CD4-positive, alpha-beta memory T cell (primary cell): Measurements from ENCODE around the gene PTPRU. TPM values are rescaled to one million over a fixed set of nuclear protein-coding genes. Genes with fewer than 3 reads are reported as not detected.

Source experiments
- CTCF ChIA-PET: fragments of 350-600 bp; sonication (Branson Sonifier 250); formaldehyde crosslinking; loops from one replicate; lab custom pipeline; 2021; ENCODE audit warnings: inconsistent platforms; ENCODE audit not compliant: partially characterized antibody; lab: Charles Lee
- POLR2A ChIA-PET: fragments of 350-600 bp; sonication (Branson Sonifier 250); formaldehyde crosslinking; loops from one replicate; lab custom pipeline; 2021; ENCODE audit not compliant: partially characterized antibody; lab: Charles Lee
- DNase-seq, 5 donors: peaks; one replicate each; pipeline versions ENCODE4 v3.0.0 to v3.0.0-alpha.2; 2020 to 2022; ENCODE audit warnings: mixed read lengths in 1 of 5
- H3K27ac ChIP-seq: one replicate; pipeline ENCODE4 v1.7.0; 2013; ENCODE audit warnings: low read depth, low read length
- H3K27me3 ChIP-seq: 2 replicates; pipeline ENCODE4 v1.7.0; 2013; ENCODE audit warnings: mild to moderate bottlenecking, low read length, moderate library complexity; ENCODE audit not compliant: insufficient read depth
- H3K36me3 ChIP-seq: 2 replicates; pipeline ENCODE4 v1.7.0; 2013; ENCODE audit warnings: mild to moderate bottlenecking, low read length, moderate library complexity; ENCODE audit not compliant: insufficient read depth
- H3K4me1 ChIP-seq: 2 replicates; pipeline ENCODE4 v1.7.0; 2013; ENCODE audit warnings: mild to moderate bottlenecking, low read length, moderate library complexity; ENCODE audit not compliant: insufficient read depth
- H3K4me3 ChIP-seq, 2 donors: one replicate each; pipeline ENCODE4 v1.7.0; 2013; ENCODE audit warnings: low read length in 2 of 2, mild to moderate bottlenecking in 1 of 2
- H3K9me3 ChIP-seq, 2 donors: one replicate each; pipeline ENCODE4 v1.7.0; 2013; ENCODE audit warnings: low read length in 2 of 2, control low read depth in 1 of 2; ENCODE audit not compliant: control insufficient read depth in 1 of 2
- H3K27ac Mint-ChIP-seq, 7 donors: one replicate each; pipeline ENCODE4 v1.8.0; 2020 to 2021; ENCODE audit warnings: mixed read lengths in 7 of 7, mild to moderate bottlenecking in 6 of 7, inconsistent platforms in 3 of 7, moderate library complexity in 3 of 7
- H3K27me3 Mint-ChIP-seq, 2 donors: one replicate each; pipeline ENCODE4 v1.8.0; 2020 to 2021; ENCODE audit warnings: mixed read lengths in 2 of 2
- H3K36me3 Mint-ChIP-seq, 2 donors: one replicate each; pipeline ENCODE4 v1.8.0; 2020 to 2021; ENCODE audit warnings: mixed read lengths in 2 of 2, inconsistent platforms in 1 of 2, mild to moderate bottlenecking in 1 of 2
- H3K4me1 Mint-ChIP-seq, 4 donors: one replicate each; pipeline ENCODE4 v1.8.0; 2020 to 2021; ENCODE audit warnings: mixed read lengths in 4 of 4, mild to moderate bottlenecking in 1 of 4
- H3K4me3 Mint-ChIP-seq, 8 donors: one replicate each; pipeline ENCODE4 v1.8.0; 2020 to 2021; ENCODE audit warnings: mixed read lengths in 8 of 8, mild to moderate bottlenecking in 7 of 8, moderate library complexity in 6 of 8, inconsistent platforms in 3 of 8
- H3K9me3 Mint-ChIP-seq, 8 donors: one replicate each; pipeline ENCODE4 v1.8.0; 2020 to 2021; ENCODE audit warnings: mixed read lengths in 8 of 8, mild to moderate bottlenecking in 5 of 8, inconsistent platforms in 3 of 8, moderate library complexity in 1 of 8
- intact Hi-C: fragments of 100-400 bp; cut with micrococcal nuclease; formaldehyde crosslinking; loops from one replicate; pipeline ENCODE4 v1.15.1; 2023
- polyA plus RNA-seq, 2 donors: library from polyadenylated mRNA; unstranded; fragments of 300-500 nt; fragmentation: Illumina TruSeq; gene quantifications; one replicate each; pipeline ENCODE4 v1.2.3, GENCODE V29; 2021
- total RNA-seq, 2 experiments: library from RNA; stranded (reverse); gene quantifications; one replicate each; pipeline ENCODE4 v1.2.3, GENCODE V29; 2021

PTPRU gene
- total and polyA plus RNA-seq, 4 experiments from 2014 or later = 0.38 TPM; not detected in 3

- H3K36me3 Mint-ChIP-seq = no peaks in the 10 kb centered on the region
- Histone ChIP-seq H3K9me3 (no peaks in the 10 kb centered on the region), H3K27me3 (no peaks in the 10 kb centered on the region), H3K4me3 (no peak overlapping the region), H3K36me3 (no peaks in the 10 kb centered on the region), H3K4me1 (no peaks in the 10 kb centered on the region), H3K27ac (no peak overlapping the region)
- no peak for DNase-seq
- H3K27ac Mint-ChIP-seq = no peak overlapping the region
- H3K4me1 Mint-ChIP-seq = no peaks in the 10 kb centered on the region
- peak overlapping the region in 1 of 8 donors; percentile 12 for H3K4me3 Mint-ChIP-seq
- peaks cover 7 to 11% of the 10 kb centered on the region in 2 donors for H3K27me3 Mint-ChIP-seq
- CTCF ChIA-PET = no interaction called here
- intact Hi-C loops = no loop called here
- H3K9me3 Mint-ChIP-seq = no peaks in the 10 kb centered on the region
- POLR2A ChIA-PET = interaction anchor here (0.6 kb wide), 1 partner anchor 996 kb away, joined by 4 read pairs; no protein-coding TSS in a partner anchor
These were observed 67.1 kb downstream of the PTPRU start for GRCh38 chr1:29303201-29304024.

GRCh38 chr1:29304025-29304684, 67.8 kb downstream of the PTPRU start:
- intact Hi-C loops = no loop called here
- ChIA-PET CTCF (no interaction called here), POLR2A (interaction anchor here (0.6 kb wide), 1 partner anchor 997 kb away, joined by 4 read pairs; no protein-coding TSS in a partner anchor)
- Mint-ChIP-seq H3K36me3 (no peaks in the 10 kb centered on the region), H3K9me3 (no peaks in the 10 kb centered on the region), H3K4me3 (no peak overlapping the region), H3K27me3 (peaks cover 7% of the 10 kb centered on the region in 2 donors), H3K4me1 (no peaks in the 10 kb centered on the region), H3K27ac (no peak overlapping the region)
- H3K36me3 ChIP-seq = no peaks in the 10 kb centered on the region
- H3K4me3 ChIP-seq = no peak overlapping the region
- H3K27ac ChIP-seq = no peak overlapping the region
- H3K27me3 ChIP-seq = no peaks in the 10 kb centered on the region
- no peaks in the 10 kb centered on the region for H3K4me1 ChIP-seq
- H3K9me3 ChIP-seq = no peaks in the 10 kb centered on the region
- DNase-seq = no peak

GRCh38 chr1:29305943-29306342, 69.6 kb downstream of the PTPRU start:
- CTCF ChIA-PET = no interaction called here
- no peaks in the 10 kb centered on the region for H3K9me3 ChIP-seq
- no peak for DNase-seq
- Mint-ChIP-seq H3K9me3 (no peaks in the 10 kb centered on the region), H3K4me1 (no peaks in the 10 kb centered on the region), H3K4me3 (no peak overlapping the region), H3K27ac (no peak overlapping the region), H3K27me3 (peaks cover 4 to 7% of the 10 kb centered on the region in 2 donors), H3K36me3 (no peaks in the 10 kb centered on the region)
- H3K27me3 ChIP-seq = no peaks in the 10 kb centered on the region
- POLR2A ChIA-PET = no interaction called here
- H3K4me3 ChIP-seq = no peak overlapping the region
- no peaks in the 10 kb centered on the region for H3K36me3 ChIP-seq
- no peak overlapping the region for H3K27ac ChIP-seq
- intact Hi-C loops = no loop called here
- no peaks in the 10 kb centered on the region for H3K4me1 ChIP-seq

GRCh38 chr1:29306471-29307140, 70.3 kb downstream of the PTPRU start:
- ChIA-PET CTCF (no interaction called here), POLR2A (no interaction called here)
- no peaks in the 10 kb centered on the region for H3K9me3 ChIP-seq
- H3K27ac Mint-ChIP-seq = no peak overlapping the region
- no peak overlapping the region for H3K27ac ChIP-seq
- no peaks in the 10 kb centered on the region for H3K4me1 Mint-ChIP-seq
- no peaks in the 10 kb centered on the region for H3K27me3 ChIP-seq
- H3K27me3 Mint-ChIP-seq = peaks cover 4 to 7% of the 10 kb centered on the region in 2 donors
- DNase-seq = no peak
- no peaks in the 10 kb centered on the region for H3K36me3 ChIP-seq
- peak overlapping the region in 1 of 8 donors; percentile 41 for H3K4me3 Mint-ChIP-seq
- H3K4me1 ChIP-seq = no peaks in the 10 kb centered on the region
- intact Hi-C loops = no loop called here
- H3K4me3 ChIP-seq = no peak overlapping the region
- H3K36me3 Mint-ChIP-seq = no peaks in the 10 kb centered on the region
- H3K9me3 Mint-ChIP-seq = no peaks in the 10 kb centered on the region

- no peak overlapping the region for H3K27ac Mint-ChIP-seq
- H3K9me3 ChIP-seq = no peaks in the 10 kb centered on the region
- H3K27me3 Mint-ChIP-seq = peaks cover 4% of the 10 kb centered on the region in 2 donors
- no peaks in the 10 kb centered on the region for H3K9me3 Mint-ChIP-seq
- H3K4me3 Mint-ChIP-seq = no peak overlapping the region
- no peak overlapping the region for H3K27ac ChIP-seq
- no peaks in the 10 kb centered on the region for H3K27me3 ChIP-seq
- no peak for DNase-seq
- intact Hi-C loops = no loop called here
- no peaks in the 10 kb centered on the region for H3K4me1 Mint-ChIP-seq
- ChIA-PET CTCF (no interaction called here), POLR2A (no interaction called here)
- no peaks in the 10 kb centered on the region for H3K36me3 ChIP-seq
- H3K4me1 ChIP-seq = no peaks in the 10 kb centered on the region
- H3K36me3 Mint-ChIP-seq = no peaks in the 10 kb centered on the region
- no peak overlapping the region for H3K4me3 ChIP-seq
These were observed 72.8 kb downstream of the PTPRU start for GRCh38 chr1:29309075-29309474.

GRCh38 chr1:29309621-29310020, 73.3 kb downstream of the PTPRU start:
- Histone ChIP-seq H3K4me3 (no peak overlapping the region), H3K4me1 (no peaks in the 10 kb centered on the region), H3K27ac (no peak overlapping the region), H3K27me3 (no peaks in the 10 kb centered on the region), H3K36me3 (no peaks in the 10 kb centered on the region), H3K9me3 (no peaks in the 10 kb centered on the region)
- Mint-ChIP-seq H3K27me3 (peaks cover 0 to 4% of the 10 kb centered on the region in 2 donors), H3K36me3 (no peaks in the 10 kb centered on the region), H3K27ac (no peak overlapping the region), H3K4me1 (no peaks in the 10 kb centered on the region), H3K9me3 (no peaks in the 10 kb centered on the region), H3K4me3 (no peak overlapping the region)
- ChIA-PET POLR2A (no interaction called here), CTCF (no interaction called here)
- intact Hi-C loops = no loop called here
- no peak for DNase-seq

- Histone ChIP-seq H3K4me1 (no peaks in the 10 kb centered on the region), H3K4me3 (no peak overlapping the region), H3K9me3 (no peaks in the 10 kb centered on the region), H3K27ac (no peak overlapping the region), H3K27me3 (no peaks in the 10 kb centered on the region), H3K36me3 (no peaks in the 10 kb centered on the region)
- ChIA-PET POLR2A (no interaction called here), CTCF (no interaction called here)
- H3K27ac Mint-ChIP-seq = no peak overlapping the region
- DNase-seq = no peak
- H3K36me3 Mint-ChIP-seq = no peaks in the 10 kb centered on the region
- H3K27me3 Mint-ChIP-seq = peaks cover 3 to 4% of the 10 kb centered on the region in 2 donors
- H3K4me1 Mint-ChIP-seq = no peaks in the 10 kb centered on the region
- no peak overlapping the region for H3K4me3 Mint-ChIP-seq
- intact Hi-C loops = no loop called here
- H3K9me3 Mint-ChIP-seq = no peaks in the 10 kb centered on the region
These were observed 74.4 kb downstream of the PTPRU start for GRCh38 chr1:29310616-29311180.
